Measurements from ENCODE around the gene AXIN1.
A peak's percentile ranks its signal among the peaks of the same experiment; 100 is the strongest.

AXIN1 gene

DNA sequence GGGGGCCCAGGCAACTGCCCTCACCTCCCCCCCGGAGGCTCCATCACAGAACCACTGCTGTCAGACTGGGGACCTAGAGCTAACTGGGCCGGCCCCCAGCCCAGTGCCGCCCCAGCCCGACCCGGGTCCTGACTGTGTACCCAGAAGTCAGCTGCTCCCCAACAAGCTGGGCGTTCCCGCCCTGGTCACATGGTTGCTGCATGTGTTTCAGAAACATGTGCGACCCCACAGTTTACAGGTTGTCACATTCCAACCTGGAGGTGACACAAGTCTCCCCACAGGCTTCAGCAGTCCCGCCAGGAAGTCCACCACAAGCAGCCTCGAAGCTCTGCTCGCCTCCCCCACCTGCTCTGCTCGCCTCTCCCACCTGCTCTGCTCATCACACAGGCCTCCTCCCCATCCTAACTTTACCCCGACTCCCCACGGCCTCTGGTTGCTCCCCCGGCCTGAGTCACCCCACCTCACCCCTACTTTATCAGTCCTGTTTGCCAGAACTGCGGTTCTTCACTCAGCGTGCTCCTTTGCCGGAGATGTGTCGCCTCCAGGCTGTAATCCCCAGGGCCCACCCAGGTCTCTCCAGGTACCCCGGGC is 16.8 kb upstream of the AXIN1 start:
- in situ Hi-C loops (cut with HindIII; ENCODE audit: low sequenced_read_pairs), result no loop called here
- peak overlapping the region; percentile 39 for H3K4me3 ChIP-seq (ENCODE audit: low read depth, low read length)
- DNase-seq (ENCODE audit: low read depth), result no peak
- TF ChIP-seq, protein P1, sequence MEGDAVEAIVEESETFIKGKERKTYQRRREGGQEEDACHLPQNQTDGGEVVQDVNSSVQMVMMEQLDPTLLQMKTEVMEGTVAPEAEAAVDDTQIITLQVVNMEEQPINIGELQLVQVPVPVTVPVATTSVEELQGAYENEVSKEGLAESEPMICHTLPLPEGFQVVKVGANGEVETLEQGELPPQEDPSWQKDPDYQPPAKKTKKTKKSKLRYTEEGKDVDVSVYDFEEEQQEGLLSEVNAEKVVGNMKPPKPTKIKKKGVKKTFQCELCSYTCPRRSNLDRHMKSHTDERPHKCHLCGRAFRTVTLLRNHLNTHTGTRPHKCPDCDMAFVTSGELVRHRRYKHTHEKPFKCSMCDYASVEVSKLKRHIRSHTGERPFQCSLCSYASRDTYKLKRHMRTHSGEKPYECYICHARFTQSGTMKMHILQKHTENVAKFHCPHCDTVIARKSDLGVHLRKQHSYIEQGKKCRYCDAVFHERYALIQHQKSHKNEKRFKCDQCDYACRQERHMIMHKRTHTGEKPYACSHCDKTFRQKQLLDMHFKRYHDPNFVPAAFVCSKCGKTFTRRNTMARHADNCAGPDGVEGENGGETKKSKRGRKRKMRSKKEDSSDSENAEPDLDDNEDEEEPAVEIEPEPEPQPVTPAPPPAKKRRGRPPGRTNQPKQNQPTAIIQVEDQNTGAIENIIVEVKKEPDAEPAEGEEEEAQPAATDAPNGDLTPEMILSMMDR (IDR thresholded peaks at IDR 0.05; ENCODE audit: low read depth, low read length, missing control alignments), result no peak

- DNase-seq (ENCODE audit: low read depth), result no peak
- no peak overlapping the region for H3K4me3 ChIP-seq (ENCODE audit: low read depth, low read length)
- in situ Hi-C loops (cut with HindIII; ENCODE audit: low sequenced_read_pairs), result no loop called here
- TF ChIP-seq, protein P1 (IDR thresholded peaks at IDR 0.05; ENCODE audit: low read depth, low read length, missing control alignments), result no peak
These were observed 16.1 kb upstream of the AXIN1 start for GRCh38 chr16:368388-369158.

- H3K4me3 ChIP-seq (ENCODE audit: low read depth, low read length), result no peak overlapping the region
- TF ChIP-seq, protein P1 (IDR thresholded peaks at IDR 0.05; ENCODE audit: low read depth, low read length, missing control alignments), result no peak
- in situ Hi-C loops (cut with HindIII; ENCODE audit: low sequenced_read_pairs), result no loop called here
- no peak for DNase-seq (ENCODE audit: low read depth)
These were observed 14.9 kb upstream of the AXIN1 start for GRCh38 chr16:367333-367903.

GRCh38 chr16:366476-366875 is 14.0 kb upstream of the AXIN1 start:
- no peak overlapping the region for H3K4me3 ChIP-seq (ENCODE audit: low read depth, low read length)
- TF ChIP-seq, protein P1 (IDR thresholded peaks at IDR 0.05; ENCODE audit: low read depth, low read length, missing control alignments), result no peak
- no peak for DNase-seq (ENCODE audit: low read depth)
- in situ Hi-C loops (cut with HindIII; ENCODE audit: low sequenced_read_pairs), result no loop called here

GRCh38 chr16:364595-365491 is 12.3 kb upstream of the AXIN1 start:
- no peak for DNase-seq (ENCODE audit: low read depth)
- H3K4me3 ChIP-seq (ENCODE audit: low read depth, low read length), result no peak overlapping the region
- TF ChIP-seq, protein P1 (IDR thresholded peaks at IDR 0.05; ENCODE audit: low read depth, low read length, missing control alignments), result no peak
- in situ Hi-C loops (cut with HindIII; ENCODE audit: low sequenced_read_pairs), result loop anchor here (5.0 kb wide), 1 partner anchor 43 kb away; no protein-coding TSS in a partner anchor

Measured in astrocyte of the cerebellum (primary cell).